GM18861 (cell line): ENCODE data around the gene TMEM178B.

Experiments
- ATAC-seq: cut with Tn5 transposase; IDR thresholded peaks from one replicate; pipeline ENCODE4 v1.9.1; 2021; ENCODE audit not compliant: unreplicated experiment

The TMEM178B gene

GRCh38 chr7:141217938-141218337 is 144.1 kb downstream of the TMEM178B start:
- no peak for ATAC-seq

GRCh38 chr7:141218941-141219340 is 145.1 kb downstream of the TMEM178B start:
- ATAC-seq, result no peak

- ATAC-seq, result no peak
Observed at GRCh38 chr7:141220263-141220880, 146.5 kb downstream of the TMEM178B start.

GRCh38 chr7:141221007-141221612 is 147.2 kb downstream of the TMEM178B start:
- ATAC-seq, result no peak

GRCh38 chr7:141225916-141226618 is 152.2 kb downstream of the TMEM178B start:
- no peak for ATAC-seq

- no peak for ATAC-seq
Observed at GRCh38 chr7:141227454-141227853, 153.6 kb downstream of the TMEM178B start.

- ATAC-seq, result no peak
Observed at GRCh38 chr7:141228482-141228881, 154.6 kb downstream of the TMEM178B start.

GRCh38 chr7:141231018-141231792 is 157.3 kb downstream of the TMEM178B start:
- ATAC-seq, result no peak

- no peak for ATAC-seq
Observed at GRCh38 chr7:141232286-141233051, 158.6 kb downstream of the TMEM178B start.

GRCh38 chr7:141234335-141235105 is 160.7 kb downstream of the TMEM178B start:
- no peak for ATAC-seq

GRCh38 chr7:141235656-141236055 is 161.8 kb downstream of the TMEM178B start:
- no peak for ATAC-seq

GRCh38 chr7:141238596-141239243 is 164.9 kb downstream of the TMEM178B start:
- no peak for ATAC-seq

- no peak for ATAC-seq
Observed at GRCh38 chr7:141239661-141240060, 165.8 kb downstream of the TMEM178B start.

GRCh38 chr7:141242568-141242967 is 168.7 kb downstream of the TMEM178B start:
- ATAC-seq, result no peak

- no peak for ATAC-seq
Observed at GRCh38 chr7:141243368-141243767, 169.5 kb downstream of the TMEM178B start.

- no peak for ATAC-seq
Observed at GRCh38 chr7:141244435-141244834, 170.6 kb downstream of the TMEM178B start.

GRCh38 chr7:141246426-141246825 is 172.6 kb downstream of the TMEM178B start:
- ATAC-seq, result no peak

GRCh38 chr7:141251180-141251579 is 177.3 kb downstream of the TMEM178B start:
- ATAC-seq, result no peak

GRCh38 chr7:141251957-141252356 is 178.1 kb downstream of the TMEM178B start:
- ATAC-seq, result no peak

GRCh38 chr7:141257597-141257996 is 183.7 kb downstream of the TMEM178B start:
- no peak for ATAC-seq
